Erythroblast (primary cell): ENCODE measurements around the gene TUBB.

Experiments
- GATA1 ChIP-seq: IDR thresholded peaks from 2 replicates; pipeline ENCODE4 v1.6.1; 2011; ENCODE audit warnings: low read depth, mild to moderate bottlenecking, control low read depth, low read length, moderate library complexity
- POLR2A ChIP-seq: IDR thresholded peaks from 2 replicates; pipeline ENCODE4 v1.6.1; 2011; ENCODE audit warnings: mild to moderate bottlenecking, low read length

DNA sequence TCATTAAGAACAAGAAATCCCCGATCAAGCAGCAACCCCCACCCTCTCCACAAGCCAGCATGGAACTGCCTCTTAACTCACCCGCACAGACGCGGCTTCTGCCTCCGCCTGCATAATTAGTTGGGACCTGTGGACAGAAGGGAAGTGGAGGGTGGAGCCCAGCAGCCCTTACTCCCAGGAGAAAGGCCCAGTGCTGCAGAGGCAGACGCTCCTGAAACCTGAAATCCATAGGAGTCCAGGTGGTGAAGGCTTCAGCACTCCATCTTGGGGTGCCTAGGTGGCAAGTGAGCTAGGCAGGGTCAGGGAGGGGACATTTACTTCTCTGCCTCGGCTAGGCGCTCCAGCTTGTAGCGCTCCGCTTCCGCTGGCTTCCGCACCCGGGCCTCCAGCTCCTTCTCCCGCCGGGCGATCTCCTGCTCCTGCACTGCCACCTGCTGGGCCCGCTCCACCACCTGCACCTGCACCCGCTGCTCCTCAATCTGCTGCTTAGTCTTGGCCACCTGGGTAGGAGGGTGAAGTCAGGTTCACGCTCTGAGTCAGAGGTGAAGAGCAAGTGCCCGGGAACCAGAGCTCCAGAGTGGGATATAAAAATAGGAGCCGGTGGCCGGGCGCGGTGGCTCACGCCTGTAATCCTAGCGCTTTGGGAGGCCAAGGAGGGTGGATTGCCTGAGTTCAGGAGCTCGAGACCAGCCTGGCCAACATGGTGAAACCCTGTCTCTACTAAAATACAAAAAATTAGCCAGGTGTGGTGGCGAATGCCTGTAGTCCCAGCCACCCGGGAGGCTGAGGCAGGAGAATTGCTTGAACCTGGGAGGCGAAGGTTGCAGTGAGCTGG is 10.7 kb downstream of the TUBB start:
- no peak for TF ChIP-seq POLR2A
- TF ChIP-seq GATA1: no peak
